HG03045 (cell line): Measurements from ENCODE around the gene DNAH2.

Experiments
- ATAC-seq: cut with Tn5 transposase; IDR thresholded peaks from one replicate; pipeline ENCODE4 v1.9.1; 2021; ENCODE audit warnings: mild to moderate bottlenecking, moderate library complexity; ENCODE audit not compliant: unreplicated experiment

The DNAH2 gene

DNA sequence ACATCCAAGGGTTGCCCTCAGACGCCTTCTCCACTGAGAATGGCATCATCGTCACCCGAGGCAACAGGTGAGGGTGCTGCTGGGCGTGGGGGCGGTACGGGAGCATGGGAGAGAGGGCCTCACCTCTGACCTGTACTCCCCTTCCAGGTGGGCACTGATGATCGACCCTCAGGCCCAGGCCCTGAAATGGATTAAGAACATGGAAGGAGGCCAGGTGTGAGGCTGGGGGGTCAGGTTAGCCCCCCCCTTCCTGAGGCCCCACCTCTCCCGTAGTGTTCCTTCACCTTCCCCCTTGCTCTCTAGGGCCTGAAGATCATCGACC lies 100.1 kb downstream of the DNAH2 start:
- no peak for ATAC-seq

DNA sequence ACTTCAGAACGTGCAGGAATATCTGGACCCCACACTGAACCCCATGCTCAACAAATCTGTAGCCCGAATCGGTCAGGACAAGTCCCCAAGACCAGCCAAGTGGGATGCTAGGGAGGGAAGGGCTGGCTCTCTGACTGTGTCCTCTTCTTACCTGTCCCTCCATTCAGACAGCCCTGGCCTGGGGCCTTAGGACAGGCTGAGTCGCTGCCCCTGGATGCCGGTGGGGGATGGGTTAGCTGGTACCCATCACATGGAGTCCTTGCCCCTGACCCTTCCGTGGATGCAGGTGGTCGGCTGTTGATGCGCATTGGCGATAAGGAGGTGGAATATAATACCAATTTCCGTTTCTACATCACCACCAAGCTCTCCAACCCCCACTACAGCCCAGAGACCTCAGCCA lies 100.5 kb downstream of the DNAH2 start:
- no peak for ATAC-seq

DNA sequence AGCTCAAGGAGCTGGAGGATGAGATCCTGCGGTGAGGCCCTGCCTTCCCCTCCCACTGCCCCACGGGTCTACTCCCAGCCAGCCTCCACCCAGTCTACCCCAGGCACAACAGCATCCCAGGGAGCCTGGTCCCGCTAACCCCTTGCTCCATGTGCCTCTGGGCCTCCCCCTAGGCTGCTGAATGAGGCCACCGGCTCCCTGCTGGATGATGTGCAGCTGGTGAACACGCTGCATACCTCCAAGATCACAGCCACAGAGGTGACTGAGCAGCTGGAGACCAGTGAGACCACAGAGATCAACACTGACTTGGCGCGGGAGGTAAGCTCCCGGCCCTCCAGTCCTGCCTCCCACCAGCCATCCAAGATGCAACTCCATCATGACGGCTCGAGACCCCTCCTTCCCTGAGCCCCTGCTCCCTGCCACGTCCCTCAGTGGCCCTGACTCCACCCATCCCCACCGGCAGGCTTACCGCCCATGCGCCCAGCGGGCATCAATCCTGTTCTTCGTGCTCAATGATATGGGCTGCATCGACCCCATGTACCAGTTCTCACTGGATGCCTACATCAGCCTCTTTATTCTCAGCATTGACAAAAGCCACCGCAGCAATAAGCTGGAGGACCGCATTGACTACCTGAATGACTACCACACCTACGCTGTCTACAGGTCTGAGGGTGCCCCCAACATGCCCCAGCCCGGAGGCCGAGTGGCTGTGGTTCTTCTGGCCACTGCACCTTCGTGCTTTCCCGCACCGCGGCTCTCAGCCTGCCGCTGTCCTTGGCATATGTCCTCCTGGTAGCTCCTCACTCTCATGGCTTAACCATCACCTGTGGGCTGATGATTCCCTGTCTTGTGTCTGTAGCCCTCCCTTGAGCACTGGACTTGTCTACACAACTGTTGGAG lies 101.5 kb downstream of the DNAH2 start:
- no peak for ATAC-seq

DNA sequence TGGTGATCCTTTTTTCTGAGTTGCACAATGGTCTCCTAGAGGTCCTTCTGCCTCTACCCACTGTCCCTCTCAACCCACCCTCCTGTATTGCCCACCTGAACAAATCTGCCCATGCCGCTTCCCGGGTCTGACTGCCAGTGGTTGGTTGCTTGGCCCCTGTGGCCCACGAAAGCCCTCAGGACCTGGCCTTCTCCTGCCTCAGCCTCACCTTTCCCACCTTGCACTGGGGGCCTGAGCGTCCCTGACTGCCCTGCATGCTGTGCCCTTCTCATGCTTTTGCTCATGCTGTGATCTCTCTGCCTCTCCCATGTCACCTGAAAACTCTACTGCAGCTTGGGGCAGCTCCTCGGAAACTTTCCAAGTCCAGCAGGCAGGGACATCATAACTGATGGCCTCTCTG lies 102.7 kb downstream of the DNAH2 start:
- no peak for ATAC-seq

DNA sequence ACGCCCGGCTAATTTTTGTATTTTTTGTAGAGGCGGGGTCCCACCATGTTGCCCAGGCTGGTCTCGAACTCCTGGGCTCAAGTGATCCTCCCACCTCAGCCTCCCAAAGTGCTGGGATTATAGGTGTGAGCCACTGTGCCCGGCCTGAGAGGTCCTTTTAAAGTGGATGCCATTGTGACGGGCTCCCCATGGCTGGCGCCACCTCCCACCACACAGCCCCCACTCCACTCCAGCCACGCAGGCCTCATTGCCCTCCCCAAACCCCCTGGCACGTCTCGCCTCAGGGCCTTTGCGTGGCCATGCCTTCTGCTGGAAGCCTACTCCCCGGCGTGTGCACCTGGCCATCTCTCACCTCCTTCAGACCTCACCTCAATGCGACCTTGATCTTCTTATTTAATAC lies 104.6 kb downstream of the DNAH2 start:
- ATAC-seq = no peak

DNA sequence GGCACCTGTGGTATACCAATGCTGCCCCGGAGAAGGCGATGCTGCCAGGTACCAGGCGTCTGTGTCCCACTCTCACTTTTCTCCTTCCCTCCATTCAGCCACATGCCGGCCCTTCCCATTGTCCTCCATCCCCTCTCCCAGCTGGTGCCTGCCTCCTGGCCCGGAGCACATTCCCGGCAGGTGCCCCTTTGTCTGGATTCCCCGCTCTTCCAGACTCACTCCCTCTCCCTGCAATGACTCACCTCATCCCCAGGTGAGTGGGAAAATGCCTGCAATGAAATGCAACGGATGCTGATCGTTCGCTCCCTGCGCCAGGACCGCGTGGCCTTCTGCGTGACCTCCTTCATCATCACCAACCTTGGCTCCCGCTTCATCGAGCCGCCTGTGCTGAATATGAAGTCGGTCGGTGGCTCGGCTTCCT lies 106.0 kb downstream of the DNAH2 start:
- no peak for ATAC-seq

DNA sequence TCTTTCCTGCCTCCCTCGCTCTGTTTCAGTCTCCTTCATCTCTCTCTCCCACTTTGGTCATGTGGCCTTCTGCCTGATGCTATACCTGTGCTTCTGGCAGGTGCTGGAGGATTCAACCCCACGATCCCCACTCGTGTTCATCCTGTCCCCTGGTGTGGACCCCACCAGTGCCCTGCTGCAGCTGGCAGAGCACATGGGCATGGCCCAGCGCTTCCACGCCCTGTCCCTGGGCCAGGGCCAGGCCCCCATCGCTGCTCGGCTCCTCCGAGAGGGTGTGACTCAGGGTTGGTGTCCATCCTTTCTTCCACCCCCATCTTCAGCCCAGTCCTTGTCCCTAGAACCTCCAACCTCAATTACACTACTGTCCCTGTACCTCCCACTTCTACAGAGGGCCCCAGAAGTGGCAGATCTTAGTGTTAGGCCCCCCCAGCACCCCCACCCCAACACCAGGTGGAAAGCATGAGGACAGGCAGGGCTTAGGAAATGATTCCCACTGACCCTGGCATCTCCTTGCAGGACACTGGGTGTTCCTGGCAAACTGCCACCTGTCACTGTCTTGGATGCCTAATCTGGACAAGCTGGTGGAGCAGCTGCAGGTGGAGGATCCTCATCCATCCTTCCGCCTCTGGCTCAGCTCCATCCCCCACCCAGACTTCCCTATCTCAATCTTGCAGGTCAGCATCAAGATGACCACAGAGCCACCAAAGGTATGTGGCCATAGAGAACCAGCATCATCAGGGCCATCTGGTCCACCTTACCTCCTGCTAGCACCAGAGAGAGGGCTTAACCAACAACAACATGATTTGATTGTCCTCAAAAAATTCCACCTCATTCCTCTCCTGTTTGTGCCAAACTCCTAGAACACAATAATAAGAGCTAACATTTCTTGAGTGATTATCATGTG lies 106.7 kb downstream of the DNAH2 start:
- ATAC-seq = no peak

DNA sequence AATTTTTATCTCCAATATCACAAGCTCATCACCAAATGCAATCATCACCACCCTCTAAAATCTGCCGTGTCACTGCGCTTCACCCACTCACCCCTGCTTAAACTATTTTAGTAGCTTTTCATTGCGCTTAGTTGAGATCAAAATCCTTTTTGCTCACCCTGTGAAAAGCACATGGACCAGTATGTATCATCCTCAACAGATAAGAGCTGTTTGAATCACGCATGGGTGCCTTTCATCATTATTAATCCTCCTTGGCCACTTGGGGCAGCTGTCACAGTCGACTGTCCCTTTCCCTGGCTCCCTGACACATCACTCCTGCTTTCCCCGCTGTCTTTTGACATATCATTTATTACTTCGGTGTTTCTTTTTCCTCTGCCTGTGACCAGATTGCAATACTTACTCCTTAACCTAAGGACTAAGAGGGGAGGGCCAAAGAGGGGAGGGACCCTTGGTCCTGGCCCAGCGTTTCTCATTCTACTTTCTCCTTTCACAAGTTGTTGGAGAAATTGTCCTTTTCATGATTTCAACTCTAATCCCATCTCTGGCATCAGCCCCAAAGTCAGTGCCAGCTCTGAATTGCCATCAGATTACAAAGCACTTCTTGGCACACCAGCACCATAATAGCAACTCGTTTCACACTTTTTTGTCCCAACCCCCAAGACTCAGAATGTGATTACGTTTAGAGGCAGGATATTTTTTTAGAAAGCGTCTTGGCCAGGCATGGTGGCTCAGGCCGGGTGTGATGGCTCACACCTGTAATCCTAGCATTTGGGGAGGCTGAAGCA lies 107.9 kb downstream of the DNAH2 start:
- no peak for ATAC-seq

DNA sequence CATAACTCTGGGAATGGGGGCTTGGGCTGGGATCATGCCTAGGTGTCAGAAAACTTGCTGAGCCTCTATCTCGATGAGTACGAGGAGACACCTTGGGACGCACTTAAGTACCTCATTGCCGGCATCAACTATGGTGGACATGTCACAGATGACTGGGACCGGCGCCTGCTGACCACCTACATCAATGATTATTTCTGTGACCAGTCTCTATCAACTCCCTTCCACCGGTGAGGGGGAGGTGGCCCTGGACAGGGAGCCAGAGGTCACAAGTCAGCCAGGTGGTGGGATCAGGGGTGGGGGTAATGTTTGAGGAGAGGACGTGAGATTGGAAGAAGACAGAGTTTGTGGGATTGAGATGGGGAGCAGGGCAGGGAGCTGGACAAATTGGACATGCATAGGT lies 113.1 kb downstream of the DNAH2 start:
- ATAC-seq = no peak

DNA sequence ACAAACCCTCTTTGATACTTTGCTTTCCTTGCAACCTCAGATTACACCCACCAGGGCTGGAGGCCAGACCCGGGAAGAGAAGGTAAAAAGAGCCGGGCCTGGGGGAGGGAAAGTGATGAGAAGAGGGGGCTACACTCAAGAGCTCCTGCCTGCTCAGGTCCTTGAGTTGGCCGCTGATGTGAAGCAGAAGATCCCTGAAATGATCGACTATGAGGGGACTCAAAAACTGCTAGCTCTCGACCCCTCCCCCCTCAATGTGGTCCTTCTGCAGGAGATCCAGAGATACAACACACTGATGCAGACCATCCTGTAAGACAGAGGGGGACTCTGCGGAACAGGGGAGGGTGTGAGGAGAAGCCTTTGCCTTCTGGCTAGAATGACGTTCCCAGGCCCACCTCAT lies 113.7 kb downstream of the DNAH2 start:
- ATAC-seq = no peak

DNA sequence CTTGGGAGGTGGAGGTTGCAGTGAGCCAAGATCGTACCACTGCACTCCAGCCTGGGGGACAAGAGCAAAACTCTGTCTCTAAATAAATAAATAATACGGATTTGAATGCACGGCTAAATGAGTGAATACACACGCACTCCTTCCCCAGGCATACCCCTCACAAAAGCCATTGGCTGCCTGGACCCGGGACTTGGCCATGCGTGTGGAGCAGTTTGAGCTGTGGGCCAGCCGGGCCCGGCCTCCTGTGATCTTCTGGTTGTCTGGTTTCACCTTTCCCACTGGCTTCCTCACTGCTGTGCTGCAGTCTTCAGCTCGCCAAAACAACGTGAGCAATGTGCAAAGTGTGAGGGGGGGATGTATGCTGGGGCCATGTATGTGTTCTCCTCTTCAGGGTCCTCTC lies 114.9 kb downstream of the DNAH2 start:
- ATAC-seq = no peak

DNA sequence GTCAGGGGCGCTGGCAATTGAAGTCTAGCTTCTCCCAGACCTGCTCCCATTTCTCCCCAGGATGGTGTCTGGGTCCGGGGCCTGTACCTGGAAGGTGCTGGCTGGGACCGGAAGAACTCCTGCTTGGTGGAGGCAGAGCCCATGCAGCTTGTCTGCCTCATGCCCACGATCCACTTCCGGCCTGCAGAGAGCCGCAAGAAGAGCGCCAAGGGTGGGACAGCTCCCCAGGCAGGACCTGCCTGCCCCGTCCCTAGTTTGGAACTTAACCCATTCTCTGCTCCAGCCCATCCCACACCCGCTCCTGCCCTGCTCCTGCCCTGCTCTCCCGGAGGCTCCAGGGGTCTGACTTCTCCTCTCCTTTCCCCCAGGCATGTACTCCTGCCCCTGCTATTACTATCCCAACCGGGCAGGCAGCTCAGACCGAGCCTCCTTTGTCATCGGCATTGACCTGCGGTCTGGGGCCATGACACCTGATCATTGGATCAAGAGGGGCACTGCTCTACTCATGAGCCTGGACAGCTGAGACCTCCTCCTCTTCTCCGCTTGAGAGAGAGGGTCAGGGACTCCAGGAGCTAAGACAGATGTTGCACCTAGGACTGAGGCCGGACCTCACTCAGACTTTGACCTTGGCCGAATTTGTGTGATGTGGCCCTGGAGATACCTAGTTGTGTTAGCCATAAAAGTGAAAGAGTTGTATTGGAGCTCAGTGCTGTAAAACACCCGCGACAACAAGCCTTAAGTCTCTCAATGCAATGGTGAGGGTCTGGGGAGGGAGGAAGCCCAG lies 115.7 kb downstream of the DNAH2 start:
- ATAC-seq = no peak

DNA sequence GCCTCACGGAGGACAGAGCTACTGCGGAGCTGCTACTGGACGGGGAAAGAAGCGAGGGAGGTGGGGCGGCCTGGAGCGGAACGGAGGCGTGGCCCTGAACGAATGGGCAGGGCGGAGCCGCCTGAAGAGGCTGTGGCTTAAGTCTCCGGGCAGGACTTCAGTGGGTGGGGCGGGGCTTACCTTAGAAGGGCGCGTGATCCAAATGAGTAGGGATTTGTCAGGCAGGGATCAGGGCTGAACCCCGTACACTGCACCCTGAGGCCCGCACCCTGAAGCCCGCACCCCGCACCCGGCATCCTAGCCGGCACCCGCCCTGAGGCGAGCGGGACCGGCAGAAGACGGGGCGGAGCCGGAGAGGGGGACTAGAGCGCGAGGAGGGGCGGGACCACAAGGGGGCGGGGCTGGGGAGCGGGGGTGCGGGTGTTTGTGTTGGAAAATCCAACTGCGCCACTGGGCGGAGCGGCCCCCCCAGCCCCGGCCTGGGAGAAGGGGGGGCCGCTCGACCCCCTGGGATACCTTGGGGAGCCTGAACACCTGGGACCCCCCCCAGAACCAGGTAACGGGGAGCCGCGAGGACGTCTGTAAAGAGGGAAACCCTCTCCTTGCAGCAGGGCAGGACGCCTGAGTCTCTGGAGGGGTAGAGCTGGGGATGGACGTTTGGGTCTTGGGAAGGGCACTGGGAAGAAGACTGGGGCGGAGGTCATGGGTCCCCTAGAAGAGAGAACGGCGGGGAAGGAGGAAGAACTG lies 116.4 kb downstream of the DNAH2 start, which contains the start of gene KDM6B:
KDM6B (plus strand) TSS at position 423 of the 747 bp plus-strand sequence. CDS start 11,338 bp downstream, outside the sequence.
- ATAC-seq = peak; percentile 45

DNA sequence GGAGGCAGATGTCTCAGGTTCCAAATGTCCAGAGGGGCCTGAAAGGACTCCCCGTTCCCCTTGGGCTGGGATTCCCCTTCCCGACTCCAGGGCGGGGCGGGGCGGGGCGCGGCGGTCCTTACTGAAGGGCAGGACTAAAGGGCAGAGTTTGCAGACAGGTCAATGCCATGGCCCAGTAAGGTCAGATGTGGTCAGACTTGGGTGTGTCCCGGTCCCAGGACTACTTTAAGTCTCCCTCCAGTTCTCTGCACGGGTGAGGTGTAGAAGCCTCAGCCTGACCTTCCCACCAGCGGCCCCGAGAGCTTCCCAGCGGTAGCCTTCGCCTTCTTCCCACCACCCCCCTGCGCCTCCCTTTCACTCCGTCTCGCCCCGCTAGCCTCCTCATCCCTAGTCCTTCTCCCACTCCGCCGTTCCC lies 117.0 kb downstream of the DNAH2 start:
- no peak for ATAC-seq

DNA sequence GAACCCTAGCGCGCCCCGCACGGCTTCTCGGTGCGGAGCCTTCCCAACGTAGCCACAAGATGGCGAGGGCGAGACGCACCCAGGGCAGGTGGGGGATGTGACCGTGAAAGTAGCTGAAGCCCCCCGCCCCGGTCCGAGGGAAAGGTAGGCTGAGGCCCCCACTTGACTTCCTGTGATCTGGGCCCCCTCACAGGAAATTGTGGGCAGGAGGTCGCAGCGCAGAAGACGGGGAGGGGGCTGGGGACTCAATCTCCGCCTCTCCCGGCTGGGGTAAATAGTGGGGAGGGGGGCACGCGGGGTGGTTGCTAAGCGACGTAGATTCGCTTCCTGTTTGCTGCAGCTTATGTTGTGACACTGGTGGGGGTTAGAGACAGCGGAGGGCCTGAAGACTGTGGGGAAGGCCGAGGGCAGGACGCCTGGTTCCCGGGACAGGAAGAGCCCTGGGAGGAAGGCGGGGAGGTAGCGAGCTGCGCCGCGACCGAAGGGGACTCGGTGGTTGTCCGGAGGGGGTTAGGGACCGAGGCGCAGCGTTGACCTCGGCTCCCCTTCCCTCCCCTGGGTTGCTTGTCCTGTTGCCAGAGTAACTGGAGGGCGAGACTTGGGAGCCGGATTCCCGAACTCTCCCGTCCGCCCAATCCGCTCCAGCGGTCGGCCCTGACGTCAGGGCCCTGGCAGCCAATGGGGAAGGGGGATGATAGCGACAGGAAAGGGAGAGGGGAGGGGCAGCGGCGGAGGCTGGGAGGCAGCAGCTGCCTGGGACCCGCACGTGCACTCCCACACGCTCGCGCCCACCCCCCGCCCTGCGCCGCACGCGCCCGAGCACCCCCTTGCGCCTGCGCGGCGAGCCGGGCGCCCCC lies 117.6 kb downstream of the DNAH2 start:
- peak; percentile 40 for ATAC-seq

DNA sequence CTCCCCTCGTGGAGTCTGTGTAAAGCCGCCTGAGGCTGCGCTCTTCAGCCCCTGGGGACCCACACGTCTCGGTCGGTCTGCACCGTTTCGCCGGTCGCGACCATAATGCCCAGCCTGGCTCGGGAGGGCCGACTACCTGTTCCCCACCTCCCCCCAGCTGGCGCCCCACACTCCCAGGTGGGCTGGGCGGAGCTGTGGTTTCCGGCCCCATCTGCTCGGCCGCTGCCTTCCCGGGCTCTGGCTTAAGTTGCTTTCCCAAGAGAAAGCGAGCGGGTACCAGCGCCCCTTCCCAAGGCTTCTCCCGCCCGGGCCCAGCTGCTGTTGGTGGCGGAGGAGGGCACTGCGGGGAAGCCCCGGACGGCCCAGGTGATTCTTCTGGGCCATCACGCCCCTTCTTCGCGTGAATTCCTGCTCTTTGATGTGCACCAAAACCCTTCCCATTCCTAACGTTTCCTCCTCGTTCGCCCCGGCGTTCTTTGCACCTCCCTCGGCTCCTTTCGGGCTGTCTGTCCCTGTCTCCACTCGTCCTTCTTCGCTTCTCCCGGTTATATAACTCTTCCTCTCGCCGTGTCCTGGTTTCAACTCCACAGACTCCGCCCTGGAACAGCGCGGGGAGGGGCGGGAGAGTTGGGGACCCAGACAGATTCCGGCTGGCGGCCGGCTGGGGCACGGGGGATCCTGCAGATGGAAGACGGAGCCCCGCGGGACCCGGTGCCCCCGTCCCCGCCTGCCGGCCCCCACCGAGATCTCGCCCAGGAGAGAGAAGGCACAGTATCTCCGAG lies 118.5 kb downstream of the DNAH2 start:
- ATAC-seq = no peak

DNA sequence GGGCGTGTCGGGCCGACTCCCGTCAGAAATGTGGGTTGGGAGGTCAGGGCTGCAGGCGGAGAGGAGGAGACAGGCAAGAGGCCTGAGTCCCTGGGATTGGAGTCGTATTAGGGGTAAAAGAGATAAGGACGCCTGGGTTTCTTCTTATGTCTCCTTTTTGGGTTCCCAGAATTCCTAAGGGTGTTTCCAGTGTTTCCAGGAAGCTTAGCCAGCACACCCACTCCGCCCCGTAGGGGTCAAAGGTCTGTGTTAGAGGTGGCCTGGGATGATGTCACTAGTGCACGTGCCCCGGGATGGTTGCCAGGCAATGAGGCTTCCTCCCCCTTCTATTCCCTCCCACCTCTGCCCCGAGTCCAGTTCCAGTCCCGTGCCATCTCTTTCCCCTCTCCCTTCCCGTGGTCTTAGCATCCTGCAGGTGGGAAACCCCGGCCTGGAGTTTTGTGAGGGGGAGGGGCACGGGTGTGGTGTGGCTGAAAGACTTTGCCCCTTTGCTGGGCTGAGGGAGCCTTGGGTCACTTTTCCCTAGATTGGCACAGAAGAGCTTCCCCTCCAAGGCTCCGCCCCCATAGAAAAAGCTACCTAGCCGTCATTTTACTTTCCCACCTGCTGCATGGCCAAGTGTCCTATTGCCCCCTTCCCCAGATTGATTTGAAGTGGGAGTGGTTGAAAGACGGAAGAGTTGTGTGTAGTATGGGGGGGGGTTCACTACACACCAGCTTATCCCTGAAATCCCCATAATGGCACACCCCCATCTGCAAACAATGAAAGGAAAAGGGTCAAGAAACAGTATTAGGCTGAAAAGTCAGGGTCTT lies 119.3 kb downstream of the DNAH2 start:
- ATAC-seq = no peak
